Heart left ventricle (tissue), 13 donors: ENCODE measurements around the gene CYTH4.

Source experiments
- CTCF ChIP-seq, 12 donors: fragments of 200-600 bp; sonication (generic) in 4 of 12; IDR thresholded peaks; one replicate each; pipeline versions ENCODE4 v1.5.0 to v1.8.0; 2018 to 2022; ENCODE audit warnings: antibody characterized with exemption in 12 of 12, mild to moderate bottlenecking in 5 of 12
- POLR2A ChIP-seq, 2 donors: fragments of 450-650 bp; IDR thresholded peaks; one replicate each; pipeline ENCODE4 v1.6.1; 2017; ENCODE audit warnings: antibody characterized with exemption in 2 of 2, mild to moderate bottlenecking in 2 of 2, moderate library complexity in 2 of 2
- donor health status: ischemic (EF 13 %, LVEDD 7.1; RV severe dilation, severe dysfunction).
- donor health status: DM: no; HTN: yes; CAD: no.
- donor health status: DM: no; HTN: no; CAD: no.
- donor health status: ischemic (EF 25% LVEDD 6.9; RV normal size, moderate dysfunction).
- donor health status: ischemic (EF 25% LVEDD 5.7; RV mildly dilated, moderate dysfunction).
- donor health status: ischemic (EF 35%, LVEDD 5.7; RV mildly dilated, moderate dysfunction).
- donor health status: nonischemic (EF 11% LVEDD 7.7; RV severe dilation, severe dysfunction).
- donor health status: DM: yes; HTN: yes; CAD: no.
- donor health status: PGD.
- donor health status: ischemic (EF 29% LVEDD 5.4; RV normal size, mild dysfunction).
- donor health status: nonischemic (EF 23%, LVEDD 6.1; RV moderate dilation, normal function).

DNA sequence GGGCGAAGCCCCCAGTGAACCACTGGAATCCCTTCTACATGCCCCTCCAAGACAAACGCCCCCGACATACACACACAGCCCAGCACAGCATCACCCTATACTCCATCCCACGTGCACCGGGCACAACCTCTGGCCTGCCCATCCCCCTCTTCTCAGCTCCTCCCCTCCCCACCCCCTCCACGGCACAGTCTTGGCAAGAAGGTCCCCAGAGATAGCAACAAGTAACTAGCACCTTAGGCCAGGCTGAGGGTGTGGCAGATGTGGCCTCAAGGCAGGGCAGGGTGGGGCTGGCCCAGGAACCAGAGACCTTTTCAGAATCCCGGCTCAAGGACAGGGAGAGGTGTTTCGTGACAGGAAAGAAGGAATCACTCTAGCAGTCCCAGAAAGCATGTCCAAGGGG lies 54.3 kb downstream of the CYTH4 start:
- no peak for TF ChIP-seq POLR2A (IDR thresholded peaks at IDR 0.05)
- no peak for TF ChIP-seq CTCF (IDR thresholded peaks at IDR 0.05)
